ENCODE measurements around the gene TRMT112.

TRMT112 gene

DNA sequence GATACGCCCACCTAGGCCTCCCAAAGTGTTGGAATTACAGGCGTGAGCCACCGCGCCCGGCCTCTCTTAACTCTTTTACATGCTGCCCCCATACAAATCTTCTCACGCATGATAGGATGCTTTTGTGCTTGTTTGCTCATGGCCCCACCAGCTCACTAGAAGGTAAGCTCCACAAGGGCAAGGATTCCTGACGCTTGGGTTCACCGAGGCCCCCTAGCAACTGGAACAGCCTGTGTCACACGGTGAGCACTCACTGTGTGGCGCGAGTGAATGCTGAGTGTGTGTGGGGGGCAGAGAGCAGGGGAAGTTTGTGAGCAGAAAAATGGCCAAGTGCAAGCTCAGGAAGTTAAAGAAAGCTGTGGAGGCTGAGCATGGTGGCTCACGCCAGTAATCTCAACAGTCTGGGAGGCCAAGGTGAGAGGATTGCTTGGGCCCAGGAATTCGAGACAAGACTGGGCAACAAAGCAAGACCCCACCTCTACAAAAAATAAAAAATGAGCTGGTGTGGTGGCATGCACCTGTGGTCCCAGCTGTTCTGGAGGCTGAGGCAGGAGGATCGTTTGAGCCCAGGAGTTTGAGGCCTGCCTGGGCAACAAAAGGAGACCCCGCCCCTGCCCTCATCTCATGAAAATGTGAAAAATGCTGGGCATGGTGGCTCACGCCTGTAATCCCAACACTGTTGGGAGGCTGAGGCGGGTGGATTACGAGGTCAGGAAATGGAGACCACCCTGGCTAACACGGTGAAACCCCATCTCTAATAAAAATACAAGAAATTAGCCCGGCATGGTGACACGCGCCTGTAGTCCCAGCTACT, 35.2 kb downstream of the TRMT112 start:
- TF ChIP-seq TAF1 (IDR thresholded peaks at IDR 0.05; ENCODE audit: borderline replicate concordance, insufficient read depth, low read length) (no peak), FOXP2 (optimal IDR thresholded peaks at IDR 0.05; ENCODE audit: borderline replicate concordance, extremely low read depth, extremely low read length, insufficient read depth) (no peak), SIN3A (IDR thresholded peaks at IDR 0.05; ENCODE audit: borderline replicate concordance, insufficient read depth, low read length) (no peak), POLR2AphosphoS5 (IDR thresholded peaks at IDR 0.05; ENCODE audit: low read depth, low read length) (no peak)
- TF ChIP-seq, protein P1, sequence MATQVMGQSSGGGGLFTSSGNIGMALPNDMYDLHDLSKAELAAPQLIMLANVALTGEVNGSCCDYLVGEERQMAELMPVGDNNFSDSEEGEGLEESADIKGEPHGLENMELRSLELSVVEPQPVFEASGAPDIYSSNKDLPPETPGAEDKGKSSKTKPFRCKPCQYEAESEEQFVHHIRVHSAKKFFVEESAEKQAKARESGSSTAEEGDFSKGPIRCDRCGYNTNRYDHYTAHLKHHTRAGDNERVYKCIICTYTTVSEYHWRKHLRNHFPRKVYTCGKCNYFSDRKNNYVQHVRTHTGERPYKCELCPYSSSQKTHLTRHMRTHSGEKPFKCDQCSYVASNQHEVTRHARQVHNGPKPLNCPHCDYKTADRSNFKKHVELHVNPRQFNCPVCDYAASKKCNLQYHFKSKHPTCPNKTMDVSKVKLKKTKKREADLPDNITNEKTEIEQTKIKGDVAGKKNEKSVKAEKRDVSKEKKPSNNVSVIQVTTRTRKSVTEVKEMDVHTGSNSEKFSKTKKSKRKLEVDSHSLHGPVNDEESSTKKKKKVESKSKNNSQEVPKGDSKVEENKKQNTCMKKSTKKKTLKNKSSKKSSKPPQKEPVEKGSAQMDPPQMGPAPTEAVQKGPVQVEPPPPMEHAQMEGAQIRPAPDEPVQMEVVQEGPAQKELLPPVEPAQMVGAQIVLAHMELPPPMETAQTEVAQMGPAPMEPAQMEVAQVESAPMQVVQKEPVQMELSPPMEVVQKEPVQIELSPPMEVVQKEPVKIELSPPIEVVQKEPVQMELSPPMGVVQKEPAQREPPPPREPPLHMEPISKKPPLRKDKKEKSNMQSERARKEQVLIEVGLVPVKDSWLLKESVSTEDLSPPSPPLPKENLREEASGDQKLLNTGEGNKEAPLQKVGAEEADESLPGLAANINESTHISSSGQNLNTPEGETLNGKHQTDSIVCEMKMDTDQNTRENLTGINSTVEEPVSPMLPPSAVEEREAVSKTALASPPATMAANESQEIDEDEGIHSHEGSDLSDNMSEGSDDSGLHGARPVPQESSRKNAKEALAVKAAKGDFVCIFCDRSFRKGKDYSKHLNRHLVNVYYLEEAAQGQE (IDR thresholded peaks at IDR 0.05; ENCODE audit: insufficient read depth in 1 of 2, low read depth in 2 of 2, low read length in 2 of 2) = no peak

DNA sequence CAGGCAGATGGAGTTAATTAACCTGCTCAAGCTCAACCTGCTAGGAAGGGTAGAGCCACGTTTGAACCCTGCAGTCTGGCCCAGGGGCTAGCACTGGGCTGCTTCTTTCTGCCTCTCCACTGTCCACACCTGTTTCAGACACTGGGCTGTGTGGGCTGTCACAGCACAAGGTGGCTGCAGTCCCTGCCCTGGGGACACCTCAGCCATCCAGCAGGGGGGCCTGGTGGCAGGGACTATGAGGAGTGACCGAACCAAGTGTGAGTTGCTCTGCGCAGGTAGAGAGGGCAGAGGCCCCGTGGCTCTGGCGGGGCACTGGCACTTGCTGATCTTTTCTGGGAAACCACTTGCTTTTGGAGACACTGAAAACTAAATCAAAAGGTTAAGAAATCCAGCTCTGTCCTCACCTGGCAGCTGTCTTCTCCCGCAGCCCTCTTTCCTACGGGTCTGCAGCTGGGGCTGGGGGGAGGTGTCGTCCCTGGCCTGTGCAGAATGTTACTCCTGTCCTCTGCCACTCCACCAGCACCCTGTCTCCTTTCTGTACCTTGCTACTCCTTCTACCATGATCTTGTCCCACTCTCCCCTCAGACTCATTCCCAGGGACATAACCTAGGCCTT, 38.7 kb downstream of the TRMT112 start:
- TF ChIP-seq, protein P1 (IDR thresholded peaks at IDR 0.05; ENCODE audit: insufficient read depth in 1 of 2, low read depth in 2 of 2, low read length in 2 of 2) = no peak
- TF ChIP-seq POLR2AphosphoS5 (IDR thresholded peaks at IDR 0.05; ENCODE audit: low read depth, low read length) (no peak), FOXP2 (optimal IDR thresholded peaks at IDR 0.05; ENCODE audit: borderline replicate concordance, extremely low read depth, extremely low read length, insufficient read depth) (no peak), SIN3A (IDR thresholded peaks at IDR 0.05; ENCODE audit: borderline replicate concordance, insufficient read depth, low read length) (no peak), TAF1 (IDR thresholded peaks at IDR 0.05; ENCODE audit: borderline replicate concordance, insufficient read depth, low read length) (no peak)

- no peak for TF ChIP-seq POLR2AphosphoS5 (IDR thresholded peaks at IDR 0.05; ENCODE audit: low read depth, low read length)
- TF ChIP-seq TAF1 (IDR thresholded peaks at IDR 0.05; ENCODE audit: borderline replicate concordance, insufficient read depth, low read length) = no peak
- TF ChIP-seq, protein P1 (IDR thresholded peaks at IDR 0.05; ENCODE audit: insufficient read depth in 1 of 2, low read depth in 2 of 2, low read length in 2 of 2) = no peak
- TF ChIP-seq FOXP2 (optimal IDR thresholded peaks at IDR 0.05; ENCODE audit: borderline replicate concordance, extremely low read depth, extremely low read length, insufficient read depth) = no peak
- TF ChIP-seq SIN3A (IDR thresholded peaks at IDR 0.05; ENCODE audit: borderline replicate concordance, insufficient read depth, low read length) = no peak
Measured at GRCh38 chr11:64276653-64277431, 40.5 kb downstream of the TRMT112 start.

GRCh38 chr11:64275841-64276240, 41.5 kb downstream of the TRMT112 start:
- TF ChIP-seq, protein P1 (IDR thresholded peaks at IDR 0.05; ENCODE audit: insufficient read depth in 1 of 2, low read depth in 2 of 2, low read length in 2 of 2) = no peak
- TF ChIP-seq SIN3A (IDR thresholded peaks at IDR 0.05; ENCODE audit: borderline replicate concordance, insufficient read depth, low read length) = no peak
- TF ChIP-seq POLR2AphosphoS5 (IDR thresholded peaks at IDR 0.05; ENCODE audit: low read depth, low read length) = no peak

All from PFSK-1 (cell line).